GM23338 (cell line): ENCODE data around the gene ZNF385B. TPM values are rescaled to one million over a fixed set of nuclear protein-coding genes. Genes with fewer than 3 reads are reported as not detected.

Experiments used
- ATAC-seq: fragments of 200-7000 bp; cut with Tn5 transposase; 3 replicates; pipeline ENCODE4 v1.9.1; 2020
- DNase-seq: peaks from one replicate; pipeline ENCODE4 v3.0.0-alpha.2; 2015; ENCODE audit warnings: low spot score
- H2AFZ ChIP-seq: fragments of 200-600 bp; sonication (generic); 2 replicates; pipeline ENCODE4 v1.8.0; 2016; ENCODE audit warnings: antibody characterized with exemption, mild to moderate bottlenecking, moderate library complexity
- H3F3A ChIP-seq: fragments of 200-600 bp; sonication (generic); replicated peaks from 2 replicates; pipeline ENCODE4 v1.8.0; 2017; ENCODE audit warnings: antibody characterized with exemption, mixed run types, low read depth
- H3K27ac ChIP-seq: fragments of 200-600 bp; sonication (generic); 2 replicates; pipeline ENCODE4 v1.6.1; 2016; ENCODE audit warnings: low read depth
- H3K27me3 ChIP-seq: fragments of 200-600 bp; sonication (generic); 2 replicates; pipeline ENCODE4 v1.8.0; 2016; ENCODE audit warnings: mild to moderate bottlenecking, mixed run types, moderate library complexity; ENCODE audit not compliant: insufficient read depth
- H3K36me3 ChIP-seq: fragments of 200-600 bp; sonication (generic); 2 replicates; pipeline ENCODE4 v1.8.0; 2016; ENCODE audit warnings: mild to moderate bottlenecking; ENCODE audit not compliant: insufficient read depth
- H3K4me1 ChIP-seq: fragments of 200-600 bp; sonication (generic); 2 replicates; pipeline ENCODE4 v1.8.0; 2016; ENCODE audit warnings: mild to moderate bottlenecking, moderate library complexity; ENCODE audit not compliant: insufficient read depth
- H3K4me2 ChIP-seq: fragments of 200-600 bp; sonication (generic); 2 replicates; pipeline ENCODE4 v1.7.1; 2017; ENCODE audit warnings: mixed run types
- H3K4me3 ChIP-seq: fragments of 200-600 bp; sonication (generic); 2 replicates; pipeline ENCODE4 v1.6.1; 2016; ENCODE audit warnings: mixed run types
- H3K79me2 ChIP-seq: fragments of 200-600 bp; sonication (generic); replicated peaks from 2 replicates; pipeline ENCODE4 v1.8.0; 2017; ENCODE audit warnings: mild to moderate bottlenecking; ENCODE audit not compliant: insufficient read depth
- H3K9me2 ChIP-seq: fragments of 200-600 bp; sonication (generic); 2 replicates; pipeline ENCODE4 v1.8.0; 2017; ENCODE audit not compliant: insufficient read depth
- H4K20me1 ChIP-seq: fragments of 200-600 bp; sonication (generic); replicated peaks from 2 replicates; pipeline ENCODE4 v1.8.0; 2017; ENCODE audit warnings: mild to moderate bottlenecking; ENCODE audit not compliant: insufficient read depth
- H3K27ac Mint-ChIP-seq: 2 replicates; pipeline ENCODE4 v1.8.0; 2020; ENCODE audit warnings: inconsistent platforms, mild to moderate bottlenecking, moderate library complexity, mixed read lengths
- H3K27me3 Mint-ChIP-seq: 3 replicates; pipeline ENCODE4 v1.8.0; 2022; ENCODE audit warnings: low read depth, mild to moderate bottlenecking, moderate library complexity, mixed read lengths, inconsistent platforms; ENCODE audit not compliant: insufficient read depth, poor library complexity
- H3K36me3 Mint-ChIP-seq: 3 replicates; pipeline ENCODE4 v1.8.0; 2021; ENCODE audit warnings: low read depth, mild to moderate bottlenecking, inconsistent platforms, moderate library complexity, mixed read lengths
- H3K4me1 Mint-ChIP-seq: 3 replicates; pipeline ENCODE4 v1.8.0; 2020; ENCODE audit warnings: mild to moderate bottlenecking, inconsistent platforms, mixed read lengths
- H3K4me3 Mint-ChIP-seq: 3 replicates; pipeline ENCODE4 v1.8.0; 2021; ENCODE audit warnings: moderate library complexity, mild to moderate bottlenecking, inconsistent platforms, mixed read lengths
- H3K9me3 Mint-ChIP-seq: 3 replicates; pipeline ENCODE4 v1.8.0; 2020; ENCODE audit warnings: moderate library complexity, mild to moderate bottlenecking, inconsistent platforms, mixed read lengths
- CREB1 ChIP-seq: fragments of 250-450 bp; sonication (Bioruptor Pico); IDR thresholded peaks from 2 replicates; pipeline ENCODE4 v1.5.0; 2020; ENCODE audit warnings: low read depth, mild to moderate bottlenecking, moderate library complexity
- EZH2 ChIP-seq: fragments of 200-600 bp; sonication (generic); IDR thresholded peaks from one replicate; pipeline ENCODE4 v1.8.0; 2017; ENCODE audit warnings: antibody characterized with exemption, mild to moderate bottlenecking, low read depth; ENCODE audit not compliant: unreplicated experiment
- EZH2phosphoT487 ChIP-seq: fragments of 200-600 bp; sonication (generic); IDR thresholded peaks from one replicate; pipeline ENCODE4 v1.8.1; 2018; ENCODE audit warnings: antibody characterized with exemption; ENCODE audit not compliant: unreplicated experiment
- JUNB ChIP-seq: IDR thresholded peaks from one replicate; pipeline ENCODE4 v1.6.1; 2016; ENCODE audit warnings: antibody characterized with exemption; ENCODE audit not compliant: unreplicated experiment
- NANOG ChIP-seq: IDR thresholded peaks from 2 replicates; pipeline ENCODE4 v1.6.1; 2016; ENCODE audit warnings: antibody characterized with exemption, borderline replicate concordance
- POLR2AphosphoS5 ChIP-seq: IDR thresholded peaks from 2 replicates; pipeline ENCODE4 v1.6.1; 2016; ENCODE audit warnings: antibody characterized with exemption, low read depth
- REST ChIP-seq: IDR thresholded peaks from one replicate; pipeline ENCODE4 v1.6.1; 2018; ENCODE audit warnings: antibody characterized with exemption; ENCODE audit not compliant: unreplicated experiment
- STAT1 ChIP-seq: IDR thresholded peaks from one replicate; pipeline ENCODE4 v1.6.1; 2016; ENCODE audit warnings: antibody characterized with exemption; ENCODE audit not compliant: unreplicated experiment
- ZNF114 ChIP-seq: fragments of 250-450 bp; sonication (Bioruptor Pico); IDR thresholded peaks from 2 replicates; pipeline ENCODE4 v1.5.0; 2020; ENCODE audit warnings: mild to moderate bottlenecking, moderate library complexity
- ZNF331 ChIP-seq: fragments of 250-450 bp; sonication (Bioruptor Pico); IDR thresholded peaks from 2 replicates; pipeline ENCODE4 v1.5.0; 2020; ENCODE audit warnings: low read depth, mild to moderate bottlenecking, moderate library complexity
- polyA plus RNA-seq: library from polyadenylated mRNA; unstranded; fragments of >200 nt; fragmentation: Nextera tagmentation; extraction: Ambion mirVana; gene quantifications from 2 replicates; pipeline ENCODE4 v1.2.1, GENCODE V29; 2016
- total RNA-seq: library from RNA; depleted of rRNA; stranded (reverse); fragments of >200 nt; shearing (Covaris generic); gene quantifications from 2 replicates; pipeline ENCODE4 v1.2.3, GENCODE V29; 2014
- TF ChIP-seq, protein P1 (sequence below), 2 experiments: fragments of 200-600 bp in 1 of 2; sonication (generic) in 1 of 2; conservative IDR thresholded peaks; 2 replicates each; pipeline versions ENCODE4 v1.5.1 to v1.6.1; 2016 to 2017; ENCODE audit warnings: antibody characterized with exemption in 2 of 2, low read depth in 2 of 2, mild to moderate bottlenecking in 2 of 2, moderate library complexity in 1 of 2

Gene ZNF385B
- total and polyA plus RNA-seq, 2 experiments from 2014 or later, result 1.5 to 4.6 TPM

- Histone ChIP-seq H3F3A (no peaks in the 10 kb centered on the region), H3K36me3 (no peaks in the 10 kb centered on the region), H4K20me1 (no peaks in the 10 kb centered on the region), H2AFZ (no peak overlapping the region), H3K79me2 (no peaks in the 10 kb centered on the region), H3K4me2 (no peak overlapping the region), H3K27me3 (no peaks in the 10 kb centered on the region), H3K27ac (no peak overlapping the region), H3K4me1 (no peaks in the 10 kb centered on the region), H3K9me2 (no peaks in the 10 kb centered on the region), H3K4me3 (no peak overlapping the region)
- DNase-seq (no peak), ATAC-seq (no peak)
- no peaks in the 10 kb centered on the region for H3K27me3 Mint-ChIP-seq
- TF ChIP-seq ZNF114 (CRISPR knock-in tag) (no peak), CREB1 (CRISPR knock-in tag) (no peak)
- H3K9me3 Mint-ChIP-seq, result no peaks in the 10 kb centered on the region
- no peaks in the 10 kb centered on the region for H3K36me3 Mint-ChIP-seq
- H3K27ac Mint-ChIP-seq, result peak overlapping the region; percentile 33; the same call in 1 of the 2 replicates
- H3K4me1 Mint-ChIP-seq, result no peaks in the 10 kb centered on the region
- H3K4me3 Mint-ChIP-seq, result no peak overlapping the region
Measured at GRCh38 chr2:179818546-179818945, 42.9 kb downstream of the ZNF385B start.

- no peak overlapping the region; the same call in 1 of the 2 replicates for H3K27ac Mint-ChIP-seq
- Histone ChIP-seq H3K36me3 (no peaks in the 10 kb centered on the region), H3K27me3 (no peaks in the 10 kb centered on the region), H2AFZ (no peak overlapping the region), H3K4me2 (no peak overlapping the region), H3K79me2 (no peaks in the 10 kb centered on the region), H3K4me3 (no peak overlapping the region), H3K27ac (no peak overlapping the region), H4K20me1 (no peaks in the 10 kb centered on the region), H3F3A (no peaks in the 10 kb centered on the region), H3K4me1 (no peaks in the 10 kb centered on the region), H3K9me2 (no peaks in the 10 kb centered on the region)
- no peaks in the 10 kb centered on the region for H3K4me1 Mint-ChIP-seq
- no peak for DNase-seq
- H3K36me3 Mint-ChIP-seq, result no peaks in the 10 kb centered on the region
- no peaks in the 10 kb centered on the region for H3K27me3 Mint-ChIP-seq
- H3K9me3 Mint-ChIP-seq, result no peaks in the 10 kb centered on the region
- no peak overlapping the region for H3K4me3 Mint-ChIP-seq
- ATAC-seq, result no peak
- TF ChIP-seq EZH2, result no peak
- TF ChIP-seq JUNB, result no peak
- TF ChIP-seq, protein P1, sequence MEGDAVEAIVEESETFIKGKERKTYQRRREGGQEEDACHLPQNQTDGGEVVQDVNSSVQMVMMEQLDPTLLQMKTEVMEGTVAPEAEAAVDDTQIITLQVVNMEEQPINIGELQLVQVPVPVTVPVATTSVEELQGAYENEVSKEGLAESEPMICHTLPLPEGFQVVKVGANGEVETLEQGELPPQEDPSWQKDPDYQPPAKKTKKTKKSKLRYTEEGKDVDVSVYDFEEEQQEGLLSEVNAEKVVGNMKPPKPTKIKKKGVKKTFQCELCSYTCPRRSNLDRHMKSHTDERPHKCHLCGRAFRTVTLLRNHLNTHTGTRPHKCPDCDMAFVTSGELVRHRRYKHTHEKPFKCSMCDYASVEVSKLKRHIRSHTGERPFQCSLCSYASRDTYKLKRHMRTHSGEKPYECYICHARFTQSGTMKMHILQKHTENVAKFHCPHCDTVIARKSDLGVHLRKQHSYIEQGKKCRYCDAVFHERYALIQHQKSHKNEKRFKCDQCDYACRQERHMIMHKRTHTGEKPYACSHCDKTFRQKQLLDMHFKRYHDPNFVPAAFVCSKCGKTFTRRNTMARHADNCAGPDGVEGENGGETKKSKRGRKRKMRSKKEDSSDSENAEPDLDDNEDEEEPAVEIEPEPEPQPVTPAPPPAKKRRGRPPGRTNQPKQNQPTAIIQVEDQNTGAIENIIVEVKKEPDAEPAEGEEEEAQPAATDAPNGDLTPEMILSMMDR (conservative IDR thresholded peaks at IDR 0.05; ENCODE audit: low read depth in 2 of 2), result no peak
- TF ChIP-seq ZNF331 (CRISPR knock-in tag), result no peak
- no peak for TF ChIP-seq POLR2AphosphoS5
- TF ChIP-seq ZNF114 (CRISPR knock-in tag), result no peak
- no peak for TF ChIP-seq NANOG
- TF ChIP-seq EZH2phosphoT487, result no peak
- no peak for TF ChIP-seq REST
- no peak for TF ChIP-seq STAT1
- TF ChIP-seq CREB1 (CRISPR knock-in tag), result no peak
Measured at GRCh38 chr2:179817181-179817841, 44.1 kb downstream of the ZNF385B start.
